Kidney capillary endothelial cell (primary cell): ENCODE results near the gene CHST11.
"Not testable (repeated sequence)": the region's sequence is repeated elsewhere in the genome, so short reads cannot be mapped to it uniquely, and the experiment has no call there.

Source experiments
- DNase-seq: peaks from one replicate; pipeline ENCODE4 v3.0.0-alpha.2; 2018; ENCODE audit warnings: low spot score

The CHST11 gene

GRCh38 chr12:104527653-104528052 lies 70.9 kb downstream of the CHST11 start:
- not testable (repeated sequence) for DNase-seq

GRCh38 chr12:104529130-104529874 lies 72.6 kb downstream of the CHST11 start:
- DNase-seq = no peak

- DNase-seq = no peak
Observed at GRCh38 chr12:104532636-104533035, 75.9 kb downstream of the CHST11 start.

- DNase-seq = no peak
Observed at GRCh38 chr12:104533134-104533533, 76.4 kb downstream of the CHST11 start.

- DNase-seq = no peak
Observed at GRCh38 chr12:104534162-104534856, 77.6 kb downstream of the CHST11 start.

GRCh38 chr12:104534857-104535248 lies 78.1 kb downstream of the CHST11 start:
- no peak for DNase-seq

GRCh38 chr12:104535369-104535768 lies 78.6 kb downstream of the CHST11 start:
- DNase-seq = no peak

- no peak for DNase-seq
Observed at GRCh38 chr12:104536841-104537240, 80.1 kb downstream of the CHST11 start.

- DNase-seq = no peak
Observed at GRCh38 chr12:104538056-104538455, 81.3 kb downstream of the CHST11 start.

- no peak for DNase-seq
Observed at GRCh38 chr12:104538891-104539462, 82.2 kb downstream of the CHST11 start.

GRCh38 chr12:104544836-104545235 lies 88.1 kb downstream of the CHST11 start:
- DNase-seq = no peak

GRCh38 chr12:104546575-104546974 lies 89.8 kb downstream of the CHST11 start:
- no peak for DNase-seq

- no peak for DNase-seq
Observed at GRCh38 chr12:104547235-104547634, 90.5 kb downstream of the CHST11 start.

- no peak for DNase-seq
Observed at GRCh38 chr12:104549815-104550480, 93.2 kb downstream of the CHST11 start.

- DNase-seq = no peak
Observed at GRCh38 chr12:104551313-104551931, 94.7 kb downstream of the CHST11 start.

- no peak for DNase-seq
Observed at GRCh38 chr12:104553421-104553820, 96.7 kb downstream of the CHST11 start.

GRCh38 chr12:104555648-104556047 lies 98.9 kb downstream of the CHST11 start:
- DNase-seq = no peak

- DNase-seq = no peak
Observed at GRCh38 chr12:104557488-104558195, 100.9 kb downstream of the CHST11 start.

- DNase-seq = no peak
Observed at GRCh38 chr12:104560881-104561280, 104.1 kb downstream of the CHST11 start.

- no peak for DNase-seq
Observed at GRCh38 chr12:104562763-104563162, 106.0 kb downstream of the CHST11 start.

GRCh38 chr12:104564662-104565061 lies 107.9 kb downstream of the CHST11 start:
- not testable (repeated sequence) for DNase-seq
